GF-D8 (cell line): ENCODE measurements around the gene PHKB.

Experiments used
- DNase-seq: peaks from one replicate; lab custom pipeline; 2025; lab: John Stamatoyannopoulos, UW

PHKB gene

GRCh38 chr16:47687694-47688093 is 226.6 kb downstream of the PHKB start:
- no peak for DNase-seq

DNA sequence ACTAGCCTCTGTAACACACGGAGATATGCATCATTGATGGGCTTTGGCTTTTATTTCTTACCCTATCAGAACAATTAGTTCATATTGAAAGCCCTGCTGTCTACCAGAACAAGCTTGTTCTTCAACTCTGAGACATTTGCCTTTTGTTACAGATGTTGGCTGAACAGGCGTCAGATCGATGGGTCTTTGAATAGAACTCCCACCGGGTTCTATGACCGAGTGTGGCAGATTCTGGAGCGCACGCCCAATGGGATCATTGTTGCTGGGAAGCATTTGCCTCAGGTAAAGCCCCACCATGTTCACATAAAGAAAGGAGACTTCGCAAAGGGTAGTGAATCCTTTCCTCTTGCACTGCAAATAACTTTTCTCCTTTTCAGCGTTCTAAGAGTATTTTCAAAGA is 232.1 kb downstream of the PHKB start:
- DNase-seq, result no peak

GRCh38 chr16:47694543-47694942 is 233.4 kb downstream of the PHKB start:
- no peak for DNase-seq

DNA sequence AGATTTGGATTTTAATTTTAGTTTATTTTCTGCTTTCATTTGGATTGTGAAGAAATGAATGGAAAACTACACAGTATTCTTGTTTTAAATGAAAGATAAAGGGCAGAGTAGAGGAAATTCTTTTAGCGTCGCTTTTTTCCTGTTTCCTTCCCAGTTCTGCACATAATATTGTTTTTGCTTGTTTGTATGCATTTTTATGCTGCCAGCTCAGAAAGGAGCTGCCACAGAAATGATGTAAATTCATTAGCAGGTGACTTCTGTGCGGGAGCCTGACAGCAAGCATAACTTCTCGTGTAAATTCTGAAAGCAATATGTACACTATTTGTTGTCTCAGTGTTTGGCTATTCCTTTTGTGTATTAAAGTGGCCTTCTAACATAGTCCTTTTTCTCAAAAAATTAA is 234.6 kb downstream of the PHKB start:
- no peak for DNase-seq

DNA sequence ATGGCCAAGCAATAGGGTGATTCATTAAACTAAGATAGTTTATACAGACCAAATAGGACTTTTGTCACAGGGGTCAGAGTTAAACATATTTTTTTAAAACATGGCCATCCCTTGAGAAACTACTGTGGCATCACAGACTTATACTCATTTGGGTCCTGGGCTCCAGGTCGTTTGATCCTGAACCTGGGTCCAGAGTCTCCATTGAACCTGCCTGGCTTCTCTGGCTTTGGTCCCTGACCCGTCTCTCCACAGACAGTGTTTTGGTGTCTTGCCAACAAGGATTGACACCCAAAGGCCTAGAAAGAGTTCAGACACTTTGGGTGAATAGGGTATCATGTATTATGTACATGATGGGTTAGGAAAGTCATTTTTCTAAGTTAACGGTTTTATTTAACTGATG is 236.7 kb downstream of the PHKB start:
- DNase-seq, result no peak

DNA sequence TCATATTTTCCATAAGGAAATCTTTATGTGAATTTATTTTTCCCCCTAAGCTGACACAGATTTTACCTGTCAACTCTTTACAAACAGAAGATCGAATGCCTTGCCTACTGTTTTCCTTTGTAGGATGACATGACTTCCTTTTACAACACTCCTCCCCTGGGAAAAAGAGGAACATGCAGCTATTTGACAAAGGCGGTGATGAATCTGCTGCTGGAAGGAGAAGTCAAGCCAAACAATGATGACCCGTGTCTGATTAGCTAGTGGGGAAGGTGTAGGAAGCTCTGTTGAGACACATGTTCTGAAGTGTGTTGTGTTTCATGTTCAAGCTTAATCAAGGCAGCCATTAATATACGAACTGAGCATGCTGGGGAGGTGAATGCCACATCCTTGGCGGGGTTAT is 238.0 kb downstream of the PHKB start:
- no peak for DNase-seq

- DNase-seq, result no peak
Observed at GRCh38 chr16:47700857-47701587, 239.9 kb downstream of the PHKB start.

- no peak for DNase-seq
Observed at GRCh38 chr16:47705266-47705665, 244.1 kb downstream of the PHKB start.

GRCh38 chr16:47711809-47712208 is 250.7 kb downstream of the PHKB start:
- DNase-seq, result no peak

DNA sequence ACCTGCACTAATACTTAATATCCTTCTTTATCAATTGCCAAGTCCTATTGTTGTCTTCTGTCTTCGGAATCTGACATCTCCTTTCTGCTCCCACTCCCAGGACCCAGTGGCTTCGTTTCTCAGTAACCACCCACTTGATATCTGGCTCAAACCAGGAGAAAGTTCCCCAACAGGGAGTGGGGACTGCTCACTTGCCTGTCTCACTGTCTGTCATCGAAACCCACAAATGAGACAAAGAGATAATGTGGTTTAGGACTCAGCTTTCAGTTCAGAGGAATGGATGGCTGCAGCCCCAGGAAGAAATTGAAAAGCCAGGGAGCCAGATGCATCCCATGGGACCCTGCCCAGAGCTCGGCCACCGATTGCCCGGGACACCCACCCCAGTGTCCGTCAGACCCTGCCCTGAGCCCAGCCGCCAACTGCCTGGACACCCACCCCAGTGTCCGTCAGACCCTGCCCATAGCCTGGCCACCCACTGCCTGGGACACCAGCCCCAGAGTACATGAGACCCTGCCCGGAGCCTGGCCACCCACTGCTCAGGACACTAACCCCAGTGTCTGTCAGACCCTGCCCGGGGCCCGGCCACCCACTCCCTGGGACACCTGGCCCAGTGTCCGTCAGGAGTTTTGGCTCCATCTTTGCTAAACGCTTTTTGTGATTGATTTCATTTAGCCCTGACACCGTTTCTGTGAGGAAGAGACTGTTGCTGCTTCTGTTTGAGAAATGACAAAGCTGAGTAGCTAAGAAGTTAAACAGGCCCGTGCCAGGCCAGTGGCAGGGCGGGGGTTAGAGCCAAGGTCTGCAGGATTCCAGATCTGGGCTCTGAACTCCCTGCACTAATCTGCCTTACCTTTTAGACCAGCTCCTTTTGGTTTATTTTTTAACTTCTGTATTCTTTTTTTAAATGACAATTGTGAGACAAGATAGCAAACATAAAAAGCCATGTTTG is 251.4 kb downstream of the PHKB start:
- no peak for DNase-seq

GRCh38 chr16:47713225-47713595 is 252.1 kb downstream of the PHKB start:
- no peak for DNase-seq

- DNase-seq, result no peak
Observed at GRCh38 chr16:47715442-47716083, 254.4 kb downstream of the PHKB start.

GRCh38 chr16:47716571-47716970 is 255.4 kb downstream of the PHKB start:
- DNase-seq, result no peak

DNA sequence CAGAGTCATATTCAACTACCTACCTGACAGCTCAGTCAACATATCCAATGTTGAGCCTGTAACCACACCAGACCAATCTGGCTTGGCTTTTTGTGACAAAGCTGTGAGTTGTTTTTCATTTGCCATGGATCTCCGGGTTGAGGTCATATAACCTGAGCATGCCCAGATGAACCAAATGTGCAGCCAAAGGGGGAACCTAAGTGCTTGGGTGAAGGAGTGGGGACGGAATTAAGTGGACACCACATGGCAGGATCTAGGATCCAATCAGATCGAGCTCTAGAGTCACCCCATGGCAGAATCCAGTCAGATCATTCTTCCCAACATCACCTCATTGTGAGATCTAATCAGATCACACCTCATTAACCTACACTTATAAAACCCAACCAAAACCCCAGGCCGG is 258.6 kb downstream of the PHKB start:
- DNase-seq, result no peak

GRCh38 chr16:47721006-47721637 is 260.0 kb downstream of the PHKB start:
- no peak for DNase-seq

GRCh38 chr16:47722046-47722445 is 260.9 kb downstream of the PHKB start:
- DNase-seq, result no peak

DNA sequence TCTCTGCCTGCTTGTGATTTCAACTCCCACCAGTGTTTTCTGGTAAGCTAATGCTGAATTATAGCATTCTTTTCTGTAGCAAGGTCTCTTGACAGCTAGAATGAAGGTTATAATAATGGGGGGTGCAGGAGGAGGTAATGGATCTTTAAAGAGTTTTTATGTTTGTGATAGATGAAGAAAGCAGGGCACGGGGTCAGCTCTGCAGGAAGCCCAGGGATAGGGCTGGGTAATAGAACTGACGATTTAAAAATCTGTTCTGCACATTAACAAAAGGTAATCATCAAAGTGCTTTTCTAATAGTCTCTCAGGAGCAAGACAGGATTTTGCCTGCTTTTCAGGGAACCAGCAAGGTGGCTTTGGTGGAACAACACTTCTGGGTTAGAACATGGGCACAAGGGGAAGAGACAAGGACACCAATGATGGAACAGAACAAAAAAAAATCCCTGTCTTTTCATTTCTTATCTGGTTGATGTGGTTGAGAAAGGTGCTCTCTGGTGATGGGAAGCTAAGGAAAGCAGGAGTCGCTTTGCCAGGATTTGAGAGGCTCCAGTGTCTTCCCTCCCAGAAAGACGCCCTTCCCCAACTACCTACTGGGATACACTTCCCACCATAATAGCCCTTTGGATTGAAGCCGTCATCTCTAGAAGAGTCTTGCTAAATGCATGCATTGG is 263.1 kb downstream of the PHKB start:
- DNase-seq, result no peak

DNA sequence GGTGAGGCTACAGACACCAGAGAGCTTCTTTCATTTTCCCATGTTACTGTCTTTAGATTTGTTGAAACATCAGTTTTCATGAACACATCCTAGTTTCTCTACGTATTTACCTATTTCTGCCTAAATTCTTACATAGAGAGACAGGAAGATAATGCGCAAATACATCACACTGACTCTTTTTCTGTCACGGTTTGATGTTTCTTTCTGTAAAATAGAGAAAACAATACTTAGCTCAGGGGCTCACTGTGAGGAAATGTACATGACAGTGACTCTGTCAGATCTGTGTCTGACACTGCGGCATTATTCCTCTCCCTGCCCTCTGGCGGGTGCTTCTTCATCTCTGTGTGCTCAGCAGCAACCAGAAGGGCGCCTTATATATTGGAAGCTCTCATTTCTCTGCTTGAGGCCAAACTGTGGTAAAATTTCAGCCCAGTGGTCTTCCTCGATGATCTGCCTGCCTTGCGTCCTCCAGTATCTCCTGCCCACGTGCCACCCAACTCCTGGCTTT is 264.1 kb downstream of the PHKB start:
- DNase-seq, result no peak

- no peak for DNase-seq
Observed at GRCh38 chr16:47726031-47726675, 265.0 kb downstream of the PHKB start.

DNA sequence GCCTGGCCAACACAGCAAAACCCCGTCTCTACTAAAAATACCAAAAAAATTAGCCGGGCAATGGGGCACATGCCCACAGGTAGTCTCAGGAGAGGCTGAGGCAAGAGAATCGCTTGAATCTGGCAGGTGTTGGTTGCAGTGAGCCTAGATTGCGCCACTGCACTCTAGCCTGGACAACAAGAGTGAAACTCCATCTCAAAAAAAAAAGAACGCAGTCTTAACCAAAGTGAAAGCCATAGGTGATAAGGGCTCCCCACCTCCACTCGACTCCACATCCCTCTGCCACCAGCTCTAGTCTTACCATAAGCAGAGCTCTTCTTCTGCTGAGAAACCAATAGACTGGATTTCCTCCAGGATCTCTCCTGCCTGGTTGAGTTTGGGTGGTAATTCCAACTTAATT is 266.0 kb downstream of the PHKB start:
- DNase-seq, result no peak

- DNase-seq, result no peak
Observed at GRCh38 chr16:47728205-47728604, 267.1 kb downstream of the PHKB start.
